CD1c-positive myeloid dendritic cell (primary cell): ENCODE measurements around the gene KPNA6.
A peak's percentile ranks its signal among the peaks of the same experiment; 100 is the strongest.
"Not testable (repeated sequence)": the region's sequence is repeated elsewhere in the genome, so short reads cannot be mapped to it uniquely, and the experiment has no call there.

Source experiments
- DNase-seq: peaks from one replicate; pipeline ENCODE4 v3.0.0-alpha.2; 2016; ENCODE audit errors: extremely low spot score

The KPNA6 gene

GRCh38 chr1:32107742-32108661 lies at the start of gene KPNA6:
Gene KPNA6 (plus strand): TSS chr1:32108056. CDS start chr1:32108131, 75 bp downstream.
- DNase-seq: peak; percentile 95

- DNase-seq: no peak
Measured at GRCh38 chr1:32060914-32061313, 46.9 kb upstream of the KPNA6 start.

- DNase-seq: no peak
Measured at GRCh38 chr1:32062867-32063230, 45.0 kb upstream of the KPNA6 start.

GRCh38 chr1:32063261-32063681 lies 44.6 kb upstream of the KPNA6 start:
- DNase-seq: peak; percentile 38

- not testable (repeated sequence) for DNase-seq
Measured at GRCh38 chr1:32065613-32066488, 42.0 kb upstream of the KPNA6 start.

GRCh38 chr1:32066489-32066873 lies 41.4 kb upstream of the KPNA6 start:
- peak; percentile 95 for DNase-seq

- DNase-seq: peak; percentile 16
Measured at GRCh38 chr1:32068957-32069588, 38.8 kb upstream of the KPNA6 start.

- DNase-seq: no peak
Measured at GRCh38 chr1:32071758-32072621, 35.9 kb upstream of the KPNA6 start.

- peak; percentile 96 for DNase-seq
Measured at GRCh38 chr1:32072622-32073298, 35.1 kb upstream of the KPNA6 start, which contains the start of gene TMEM39B. Gene TMEM39B (plus strand): TSS chr1:32072939. CDS start chr1:32073048, 109 bp downstream.

- DNase-seq: no peak
Measured at GRCh38 chr1:32073299-32074229, 34.3 kb upstream of the KPNA6 start.

GRCh38 chr1:32074841-32075240 lies 33.0 kb upstream of the KPNA6 start:
- DNase-seq: no peak

GRCh38 chr1:32077451-32077850 lies 30.4 kb upstream of the KPNA6 start:
- DNase-seq: no peak

GRCh38 chr1:32082022-32082421 lies 25.8 kb upstream of the KPNA6 start:
- no peak for DNase-seq

- not testable (repeated sequence) for DNase-seq
Measured at GRCh38 chr1:32086381-32086780, 21.5 kb upstream of the KPNA6 start.

- DNase-seq: no peak
Measured at GRCh38 chr1:32091176-32091575, 16.7 kb upstream of the KPNA6 start.

GRCh38 chr1:32091591-32091990 lies 16.3 kb upstream of the KPNA6 start:
- no peak for DNase-seq

- DNase-seq: no peak
Measured at GRCh38 chr1:32094746-32095521, 12.9 kb upstream of the KPNA6 start.

GRCh38 chr1:32099426-32099825 lies 8.4 kb upstream of the KPNA6 start:
- no peak for DNase-seq

- no peak for DNase-seq
Measured at GRCh38 chr1:32100359-32100758, 7.5 kb upstream of the KPNA6 start.
